ENCODE results near the gene CABCOCO1.

CABCOCO1 gene

GRCh38 chr10:61628151-61628874 lies 34.4 kb upstream of the CABCOCO1 start:
- no peaks in the 10 kb centered on the region for H3K27me3 ChIP-seq (ENCODE audit: insufficient read depth, low read length)
- no peaks in the 10 kb centered on the region for H3K36me3 ChIP-seq (ENCODE audit: insufficient read depth, low read length)
- no peaks in the 10 kb centered on the region for H3K79me2 ChIP-seq (ENCODE audit: control insufficient read depth, insufficient read depth, low read length, unreplicated experiment)
- no peak overlapping the region for H2AFZ ChIP-seq (ENCODE audit: low read length, unreplicated experiment)
- H3K4me1 ChIP-seq (ENCODE audit: control insufficient read depth, insufficient read depth, low read length, unreplicated experiment): peaks cover 34% of the 10 kb centered on the region
- peak overlapping the region; percentile 63 for H3K4me3 ChIP-seq (ENCODE audit: low read depth, low read length)
- H3K27ac ChIP-seq (ENCODE audit: low read depth, low read length): peak overlapping the region; percentile 97

DNA sequence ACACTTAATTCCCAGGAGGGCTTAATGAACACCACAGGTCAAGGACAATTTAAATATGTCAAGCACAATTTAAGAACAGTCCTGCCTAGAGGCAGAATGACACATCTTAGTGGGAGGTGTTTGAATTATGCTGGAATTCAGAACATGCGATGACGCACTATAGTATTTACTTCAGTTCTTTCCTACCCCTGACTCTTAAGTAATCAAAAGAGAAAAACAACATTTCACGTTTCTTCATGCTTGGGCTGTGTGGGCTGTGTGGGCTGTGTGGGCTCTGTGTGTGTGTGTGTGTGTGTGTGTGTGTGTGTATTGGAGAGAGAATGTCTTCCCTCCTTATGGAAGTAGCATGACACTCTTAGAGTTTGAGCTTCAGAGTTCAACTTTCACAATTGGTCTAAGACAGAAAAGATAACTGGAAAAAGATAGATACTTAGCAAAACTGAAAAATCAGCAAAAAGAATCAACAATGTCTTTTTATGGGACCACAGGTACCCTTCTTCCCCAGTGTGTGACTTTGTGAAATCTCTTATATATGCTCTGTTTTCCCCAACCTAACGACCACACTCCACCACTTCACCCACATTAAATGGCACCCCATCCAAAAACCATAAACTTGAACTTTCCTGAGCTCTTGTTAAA lies 33.7 kb upstream of the CABCOCO1 start:
- no peaks in the 10 kb centered on the region for H3K27me3 ChIP-seq (ENCODE audit: insufficient read depth, low read length)
- H3K4me3 ChIP-seq (ENCODE audit: low read depth, low read length): peak overlapping the region; percentile 63
- no peaks in the 10 kb centered on the region for H3K79me2 ChIP-seq (ENCODE audit: control insufficient read depth, insufficient read depth, low read length, unreplicated experiment)
- H3K4me1 ChIP-seq (ENCODE audit: control insufficient read depth, insufficient read depth, low read length, unreplicated experiment): peaks cover 41% of the 10 kb centered on the region
- H3K36me3 ChIP-seq (ENCODE audit: insufficient read depth, low read length): no peaks in the 10 kb centered on the region
- H3K27ac ChIP-seq (ENCODE audit: low read depth, low read length): peak overlapping the region; percentile 97
- H2AFZ ChIP-seq (ENCODE audit: low read length, unreplicated experiment): peak overlapping the region; percentile 20

- Histone ChIP-seq H3K4me3 (ENCODE audit: low read depth, low read length) (peak overlapping the region; percentile 7; the same call in 1 of the 2 replicates), H3K79me2 (ENCODE audit: control insufficient read depth, insufficient read depth, low read length, unreplicated experiment) (no peaks in the 10 kb centered on the region), H3K27ac (ENCODE audit: low read depth, low read length) (peak overlapping the region; percentile 97), H2AFZ (ENCODE audit: low read length, unreplicated experiment) (peak overlapping the region; percentile 20), H3K36me3 (ENCODE audit: insufficient read depth, low read length) (no peaks in the 10 kb centered on the region), H3K27me3 (ENCODE audit: insufficient read depth, low read length) (no peaks in the 10 kb centered on the region), H3K4me1 (ENCODE audit: control insufficient read depth, insufficient read depth, low read length, unreplicated experiment) (peaks cover 46% of the 10 kb centered on the region)
Measured at GRCh38 chr10:61629576-61629975, 33.2 kb upstream of the CABCOCO1 start.

DNA sequence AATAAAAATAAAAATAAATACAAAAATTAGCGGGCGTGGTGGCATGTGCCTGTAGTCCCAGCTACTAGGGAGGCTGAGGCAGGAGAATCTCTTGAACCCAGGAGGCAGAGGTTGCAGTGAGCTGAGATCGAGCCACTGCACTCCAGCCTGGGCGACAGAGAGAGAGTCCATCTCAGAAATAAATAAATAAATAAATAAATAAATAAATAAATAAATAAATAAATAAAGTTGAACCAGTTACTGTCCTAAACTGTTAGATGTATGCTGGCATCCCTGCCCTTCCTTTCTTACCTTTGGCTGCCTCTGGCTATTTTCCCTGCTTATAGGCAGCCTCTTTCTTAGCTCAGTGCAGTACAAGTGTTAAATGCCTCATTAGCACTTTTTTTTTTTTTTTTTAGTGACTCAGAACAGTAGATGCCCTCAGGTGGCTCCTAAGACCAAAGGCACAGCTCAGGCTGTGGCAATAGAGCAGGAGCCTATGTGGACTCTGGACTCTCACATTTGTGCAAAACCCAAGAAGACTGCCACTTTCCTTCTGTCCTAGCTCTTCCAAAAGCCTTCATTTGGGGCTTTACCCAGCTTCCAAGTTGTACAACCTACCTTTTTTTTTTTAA lies 30.6 kb upstream of the CABCOCO1 start:
- Histone ChIP-seq H3K27ac (ENCODE audit: low read depth, low read length) (no peak overlapping the region), H3K4me1 (ENCODE audit: control insufficient read depth, insufficient read depth, low read length, unreplicated experiment) (peaks cover 70% of the 10 kb centered on the region), H3K4me3 (ENCODE audit: low read depth, low read length) (no peak overlapping the region), H2AFZ (ENCODE audit: low read length, unreplicated experiment) (no peak overlapping the region), H3K27me3 (ENCODE audit: insufficient read depth, low read length) (no peaks in the 10 kb centered on the region), H3K36me3 (ENCODE audit: insufficient read depth, low read length) (no peaks in the 10 kb centered on the region), H3K79me2 (ENCODE audit: control insufficient read depth, insufficient read depth, low read length, unreplicated experiment) (no peaks in the 10 kb centered on the region)

GRCh38 chr10:61633665-61634064 lies 29.1 kb upstream of the CABCOCO1 start:
- Histone ChIP-seq H2AFZ (ENCODE audit: low read length, unreplicated experiment) (peak overlapping the region; percentile 9), H3K4me1 (ENCODE audit: control insufficient read depth, insufficient read depth, low read length, unreplicated experiment) (peaks cover 56% of the 10 kb centered on the region)

GRCh38 chr10:61634746-61635145 lies 28.0 kb upstream of the CABCOCO1 start:
- no peaks in the 10 kb centered on the region for H3K27me3 ChIP-seq (ENCODE audit: insufficient read depth, low read length)
- H3K27ac ChIP-seq (ENCODE audit: low read depth, low read length): peak overlapping the region; percentile 78
- no peak overlapping the region for H2AFZ ChIP-seq (ENCODE audit: low read length, unreplicated experiment)
- H3K36me3 ChIP-seq (ENCODE audit: insufficient read depth, low read length): no peaks in the 10 kb centered on the region
- H3K79me2 ChIP-seq (ENCODE audit: control insufficient read depth, insufficient read depth, low read length, unreplicated experiment): no peaks in the 10 kb centered on the region
- H3K4me3 ChIP-seq (ENCODE audit: low read depth, low read length): no peak overlapping the region
- H3K4me1 ChIP-seq (ENCODE audit: control insufficient read depth, insufficient read depth, low read length, unreplicated experiment): peaks cover 48% of the 10 kb centered on the region

More at GRCh38 chr10:61633665-61634064, 29.1 kb upstream of the CABCOCO1 start:
- Histone ChIP-seq H3K79me2 (ENCODE audit: control insufficient read depth, insufficient read depth, low read length, unreplicated experiment) (no peaks in the 10 kb centered on the region), H3K4me3 (ENCODE audit: low read depth, low read length) (peak overlapping the region; percentile 3; the same call in 1 of the 2 replicates), H3K27me3 (ENCODE audit: insufficient read depth, low read length) (no peaks in the 10 kb centered on the region), H3K36me3 (ENCODE audit: insufficient read depth, low read length) (no peaks in the 10 kb centered on the region), H3K27ac (ENCODE audit: low read depth, low read length) (peak overlapping the region; percentile 78)

- H3K4me3 ChIP-seq (ENCODE audit: low read depth, low read length): peak overlapping the region; percentile 7; the same call in 1 of the 2 replicates
- no peak overlapping the region for H2AFZ ChIP-seq (ENCODE audit: low read length, unreplicated experiment)
- no peaks in the 10 kb centered on the region for H3K79me2 ChIP-seq (ENCODE audit: control insufficient read depth, insufficient read depth, low read length, unreplicated experiment)
- no peaks in the 10 kb centered on the region for H3K36me3 ChIP-seq (ENCODE audit: insufficient read depth, low read length)
- peak overlapping the region; percentile 78 for H3K27ac ChIP-seq (ENCODE audit: low read depth, low read length)
- peaks cover 47% of the 10 kb centered on the region for H3K4me1 ChIP-seq (ENCODE audit: control insufficient read depth, insufficient read depth, low read length, unreplicated experiment)
- no peaks in the 10 kb centered on the region for H3K27me3 ChIP-seq (ENCODE audit: insufficient read depth, low read length)
Measured at GRCh38 chr10:61635471-61635870, 27.3 kb upstream of the CABCOCO1 start.

DNA sequence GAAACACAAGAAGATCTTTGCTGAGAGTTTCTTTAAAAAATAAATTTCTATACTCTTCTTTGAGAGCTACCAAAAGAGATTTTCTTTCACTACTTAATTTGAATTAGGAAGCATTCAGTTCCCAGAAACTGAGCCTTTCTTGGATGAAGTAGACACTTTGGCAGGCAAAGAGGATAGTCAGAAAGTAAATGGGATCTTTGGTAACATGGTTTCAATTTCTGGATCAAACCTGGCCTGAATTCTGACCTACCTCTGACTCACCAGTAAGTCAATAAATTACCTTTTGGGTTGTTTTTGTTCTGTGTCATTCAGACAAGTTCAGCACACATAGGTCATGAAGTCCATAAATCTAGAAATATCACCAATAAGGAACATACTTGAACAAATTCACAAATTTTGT lies 26.8 kb upstream of the CABCOCO1 start:
- no peaks in the 10 kb centered on the region for H3K36me3 ChIP-seq (ENCODE audit: insufficient read depth, low read length)
- no peaks in the 10 kb centered on the region for H3K79me2 ChIP-seq (ENCODE audit: control insufficient read depth, insufficient read depth, low read length, unreplicated experiment)
- no peak overlapping the region for H2AFZ ChIP-seq (ENCODE audit: low read length, unreplicated experiment)
- peak overlapping the region; percentile 78 for H3K27ac ChIP-seq (ENCODE audit: low read depth, low read length)
- H3K4me1 ChIP-seq (ENCODE audit: control insufficient read depth, insufficient read depth, low read length, unreplicated experiment): peaks cover 47% of the 10 kb centered on the region
- H3K27me3 ChIP-seq (ENCODE audit: insufficient read depth, low read length): no peaks in the 10 kb centered on the region
- H3K4me3 ChIP-seq (ENCODE audit: low read depth, low read length): peak overlapping the region; percentile 7; the same call in 1 of the 2 replicates

DNA sequence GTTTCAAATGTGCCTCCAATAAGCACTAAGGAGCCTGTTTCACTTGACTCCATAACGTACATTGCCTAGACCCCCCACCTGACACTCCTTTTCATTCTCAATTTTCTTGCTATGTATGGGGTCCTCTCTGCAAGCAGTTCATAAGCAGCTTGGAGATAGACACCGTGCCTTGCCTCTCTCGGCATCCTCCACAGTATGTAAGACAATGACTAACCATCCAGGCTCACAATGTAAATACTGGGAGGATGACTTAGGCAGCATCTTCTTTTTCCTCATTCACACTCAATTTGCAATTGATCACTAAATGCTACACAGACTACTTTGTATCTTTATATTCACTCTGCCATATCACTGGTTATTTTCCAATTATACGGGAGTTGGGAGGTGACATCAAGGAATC lies 22.8 kb upstream of the CABCOCO1 start:
- Histone ChIP-seq H3K4me1 (ENCODE audit: control insufficient read depth, insufficient read depth, low read length, unreplicated experiment) (peaks cover 37% of the 10 kb centered on the region), H3K27me3 (ENCODE audit: insufficient read depth, low read length) (no peaks in the 10 kb centered on the region), H3K79me2 (ENCODE audit: control insufficient read depth, insufficient read depth, low read length, unreplicated experiment) (no peaks in the 10 kb centered on the region), H2AFZ (ENCODE audit: low read length, unreplicated experiment) (no peak overlapping the region), H3K27ac (ENCODE audit: low read depth, low read length) (no peak overlapping the region), H3K4me3 (ENCODE audit: low read depth, low read length) (no peak overlapping the region), H3K36me3 (ENCODE audit: insufficient read depth, low read length) (no peaks in the 10 kb centered on the region)

GRCh38 chr10:61640856-61641255 lies 21.9 kb upstream of the CABCOCO1 start:
- no peak overlapping the region for H3K27ac ChIP-seq (ENCODE audit: low read depth, low read length)
- H3K79me2 ChIP-seq (ENCODE audit: control insufficient read depth, insufficient read depth, low read length, unreplicated experiment): no peaks in the 10 kb centered on the region

More at GRCh38 chr10:61640856-61641255, 21.9 kb upstream of the CABCOCO1 start:
- H3K27me3 ChIP-seq (ENCODE audit: insufficient read depth, low read length): no peaks in the 10 kb centered on the region
- peaks cover 28% of the 10 kb centered on the region for H3K4me1 ChIP-seq (ENCODE audit: control insufficient read depth, insufficient read depth, low read length, unreplicated experiment)
- H3K36me3 ChIP-seq (ENCODE audit: insufficient read depth, low read length): no peaks in the 10 kb centered on the region
- no peak overlapping the region for H2AFZ ChIP-seq (ENCODE audit: low read length, unreplicated experiment)
- H3K4me3 ChIP-seq (ENCODE audit: low read depth, low read length): no peak overlapping the region
